A673 (cell line): ENCODE results near the gene CBX4. TPM values are rescaled to one million over a fixed set of nuclear protein-coding genes. Genes with fewer than 3 reads are reported as not detected.

ENCODE experiments used
- BruUV-seq: library from RNA; stranded (reverse); fragments of 400-500 nt; replicated peaks from 2 replicates; lab custom pipeline; 2021; lab: Mats Ljungman, UMichigan
- CTCF ChIA-PET: fragments of 300-600 bp; sonication (Branson Sonifier 250); formaldehyde crosslinking; loops from one replicate; lab custom pipeline; 2022; ENCODE audit warnings: antibody characterized with exemption; lab: Charles Lee
- POLR2A ChIA-PET: fragments of 300-600 bp; sonication (Branson Sonifier 250); formaldehyde crosslinking; loops from one replicate; lab custom pipeline; 2022; ENCODE audit warnings: antibody characterized with exemption; ENCODE audit not compliant: low non-redundant PET; lab: Charles Lee
- DNase-seq: peaks from one replicate; pipeline ENCODE4 v3.0.0-alpha.2; 2015; ENCODE audit warnings: low spot score
- H3K27ac ChIP-seq: fragments of 200-600 bp; sonication (generic); 2 replicates; pipeline ENCODE4 v1.5.1; 2016; ENCODE audit warnings: mixed run types, low read depth, mild to moderate bottlenecking, mixed read lengths, antibody characterized with exemption, low read length; ENCODE audit not compliant: poor library complexity, severe bottlenecking
- H3K27me3 ChIP-seq: fragments of 200-600 bp; sonication (generic); replicated peaks from 2 replicates; pipeline ENCODE4 v1.6.1; 2017; ENCODE audit warnings: mixed run types, low read depth, mild to moderate bottlenecking, mixed read lengths, antibody characterized with exemption, low read length; ENCODE audit not compliant: insufficient read depth, poor library complexity
- H3K36me3 ChIP-seq: fragments of 200-600 bp; sonication (generic); 2 replicates; pipeline ENCODE4 v1.6.1; 2016; ENCODE audit warnings: mixed run types, mild to moderate bottlenecking, mixed read lengths, antibody characterized with exemption, low read length; ENCODE audit not compliant: insufficient read depth, poor library complexity, severe bottlenecking
- H3K4me1 ChIP-seq: fragments of 200-600 bp; sonication (generic); 2 replicates; pipeline ENCODE4 v1.6.1; 2017; ENCODE audit warnings: mixed run types, mild to moderate bottlenecking, mixed read lengths, antibody characterized with exemption, low read length; ENCODE audit not compliant: insufficient read depth, poor library complexity, severe bottlenecking
- H3K4me3 ChIP-seq: fragments of 200-600 bp; sonication (generic); 2 replicates; pipeline ENCODE4 v1.5.1; 2016; ENCODE audit warnings: low read depth, mixed run types, mild to moderate bottlenecking, mixed read lengths, low read length; ENCODE audit not compliant: poor library complexity, severe bottlenecking
- H3K9me3 ChIP-seq: fragments of 200-600 bp; sonication (generic); 2 replicates; pipeline ENCODE4 v1.6.1; 2016; ENCODE audit warnings: mixed run types, low read depth, mild to moderate bottlenecking, mixed read lengths, antibody characterized with exemption, low read length; ENCODE audit not compliant: poor library complexity, severe bottlenecking
- CTCF ChIP-seq: fragments of 300-800, 200-600 bp; sonication (generic); conservative IDR thresholded peaks from 2 replicates; pipeline ENCODE4 v1.5.1; 2017; ENCODE audit warnings: low read depth, mild to moderate bottlenecking, antibody characterized with exemption, low read length, moderate library complexity, mixed read lengths
- EZH2 ChIP-seq: fragments of 200-600 bp; sonication (generic); IDR thresholded peaks from 2 replicates; pipeline ENCODE4 v1.6.1; 2017; ENCODE audit warnings: borderline replicate concordance, low read depth, mild to moderate bottlenecking, mixed read lengths, antibody characterized with exemption, low read length; ENCODE audit not compliant: poor library complexity, severe bottlenecking
- intact Hi-C: fragments of 100-400 bp; cut with micrococcal nuclease; formaldehyde crosslinking; loops from one replicate; pipeline ENCODE4 v1.10.0; 2022; ENCODE audit not compliant: unreplicated experiment
- total RNA-seq: library from RNA; stranded (reverse); gene quantifications from 2 replicates; pipeline ENCODE4 v1.2.3, GENCODE V29; 2021

The CBX4 gene
- total RNA-seq, 1 experiment from 2014 or later, result 42.6 TPM

- CTCF ChIA-PET, result no interaction called here
- H3K27ac ChIP-seq, result no peak overlapping the region
- POLR2A ChIA-PET, result no interaction called here
- no peaks in the 10 kb centered on the region for H3K9me3 ChIP-seq
- intact Hi-C loops, result no loop called here
- BruUV-seq, result no TSS peak
- H3K4me3 ChIP-seq, result no peak overlapping the region
- H3K27me3 ChIP-seq, result no peaks in the 10 kb centered on the region
- no peaks in the 10 kb centered on the region for H3K36me3 ChIP-seq
- no peak for DNase-seq
- no peaks in the 10 kb centered on the region for H3K4me1 ChIP-seq
- no peak for TF ChIP-seq EZH2
- no peak for TF ChIP-seq CTCF
These were observed 33.5 kb upstream of the CBX4 start for GRCh38 chr17:79872762-79873161.

- no TSS peak for BruUV-seq
- H3K27me3 ChIP-seq, result no peaks in the 10 kb centered on the region
- no peak for DNase-seq
- no peak overlapping the region for H3K4me3 ChIP-seq
- H3K4me1 ChIP-seq, result no peaks in the 10 kb centered on the region
- POLR2A ChIA-PET, result no interaction called here
- CTCF ChIA-PET, result no interaction called here
- no peaks in the 10 kb centered on the region for H3K9me3 ChIP-seq
- H3K27ac ChIP-seq, result no peak overlapping the region
- intact Hi-C loops, result no loop called here
- no peak for TF ChIP-seq CTCF
- TF ChIP-seq EZH2, result no peak
- H3K36me3 ChIP-seq, result no peaks in the 10 kb centered on the region
These were observed 31.9 kb upstream of the CBX4 start for GRCh38 chr17:79871131-79871530.

GRCh38 chr17:79870540-79870939, 31.3 kb upstream of the CBX4 start:
- H3K27me3 ChIP-seq, result no peaks in the 10 kb centered on the region
- no peaks in the 10 kb centered on the region for H3K36me3 ChIP-seq
- H3K9me3 ChIP-seq, result no peaks in the 10 kb centered on the region
- H3K4me3 ChIP-seq, result no peak overlapping the region
- H3K27ac ChIP-seq, result no peak overlapping the region
- ChIA-PET CTCF (no interaction called here), POLR2A (no interaction called here)
- TF ChIP-seq EZH2 (no peak), CTCF (no peak)
- intact Hi-C loops, result no loop called here
- no peaks in the 10 kb centered on the region for H3K4me1 ChIP-seq
- BruUV-seq, result no TSS peak
- DNase-seq, result no peak
